NCI-H2227 treated with DMSO at 0.1 percent for 48 hours (cell line): ENCODE results near the gene TRABD2B.

Experiments used
- DNase-seq: peaks from one replicate; lab custom pipeline; 2025; lab: John Stamatoyannopoulos, UW

Gene TRABD2B

DNA sequence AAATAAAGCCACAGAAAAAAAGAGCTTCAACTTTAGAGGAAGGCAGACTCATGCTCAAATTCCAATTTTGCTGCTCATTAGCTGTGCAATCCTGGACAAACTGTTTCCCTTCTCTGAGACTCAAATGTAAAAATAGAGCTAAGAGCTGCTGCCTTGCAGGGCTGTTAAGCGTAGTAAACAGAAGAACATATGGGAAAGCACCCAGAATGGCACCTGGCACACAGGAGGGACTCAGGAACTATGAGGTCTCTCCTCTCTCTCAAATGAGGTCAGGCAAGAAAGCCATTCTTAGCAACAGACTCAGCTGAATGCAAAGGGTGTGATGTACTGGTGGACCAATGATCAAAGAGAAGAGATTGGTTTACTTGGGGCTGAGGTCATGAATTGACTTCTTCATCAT, 61.3 kb downstream of the TRABD2B start:
- no peak for DNase-seq

GRCh38 chr1:47935163-47935562, 62.0 kb downstream of the TRABD2B start:
- no peak for DNase-seq

DNA sequence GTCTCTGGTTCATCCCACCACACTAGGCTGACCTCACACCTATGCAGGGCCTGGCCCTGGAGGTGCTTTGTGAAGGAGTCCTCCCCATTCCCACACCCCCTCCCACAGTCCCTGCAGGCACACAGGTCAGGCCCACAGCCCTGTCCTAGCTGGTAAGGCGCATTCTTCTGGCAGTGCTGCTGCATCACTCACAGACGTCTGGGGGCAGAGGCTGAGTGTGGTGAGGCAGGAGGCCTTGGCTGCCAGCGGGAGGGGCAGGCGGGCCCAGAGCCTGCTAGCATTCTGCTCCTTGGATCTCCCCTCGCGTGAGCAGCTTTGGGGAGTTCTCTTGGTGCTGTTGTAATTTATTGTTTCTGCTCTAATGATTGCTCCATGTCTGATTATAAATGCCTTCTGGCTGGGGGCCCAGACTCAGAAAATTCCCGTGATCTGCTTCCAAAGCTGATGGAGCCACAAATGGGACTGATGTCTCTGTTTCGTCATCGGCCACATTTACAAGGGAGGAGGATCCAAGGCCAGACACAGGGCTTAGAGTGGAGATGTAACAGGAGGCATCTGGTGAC, 62.9 kb downstream of the TRABD2B start:
- peak; percentile 13 for DNase-seq

DNA sequence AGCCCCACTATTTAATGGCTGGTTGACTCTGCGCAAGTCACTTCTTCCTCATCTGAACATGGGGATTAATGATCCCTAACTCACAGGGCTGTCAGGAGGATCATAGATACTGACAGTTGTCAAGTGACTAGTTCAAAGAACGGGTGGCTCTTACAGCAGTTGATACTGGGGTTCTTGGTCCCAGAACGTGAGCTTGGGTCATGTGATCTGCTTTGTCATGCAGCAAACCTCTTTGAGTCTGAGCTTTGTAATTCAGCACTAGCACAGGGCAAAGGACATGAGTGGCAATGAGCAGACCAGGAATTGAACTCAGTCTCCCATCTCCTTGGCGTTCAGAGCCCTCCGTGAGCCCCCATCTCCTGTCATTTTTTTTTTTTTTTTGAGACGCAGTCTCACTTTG, 64.4 kb downstream of the TRABD2B start:
- DNase-seq: no peak

- DNase-seq: no peak
Observed at GRCh38 chr1:47931395-47931794, 65.8 kb downstream of the TRABD2B start.

DNA sequence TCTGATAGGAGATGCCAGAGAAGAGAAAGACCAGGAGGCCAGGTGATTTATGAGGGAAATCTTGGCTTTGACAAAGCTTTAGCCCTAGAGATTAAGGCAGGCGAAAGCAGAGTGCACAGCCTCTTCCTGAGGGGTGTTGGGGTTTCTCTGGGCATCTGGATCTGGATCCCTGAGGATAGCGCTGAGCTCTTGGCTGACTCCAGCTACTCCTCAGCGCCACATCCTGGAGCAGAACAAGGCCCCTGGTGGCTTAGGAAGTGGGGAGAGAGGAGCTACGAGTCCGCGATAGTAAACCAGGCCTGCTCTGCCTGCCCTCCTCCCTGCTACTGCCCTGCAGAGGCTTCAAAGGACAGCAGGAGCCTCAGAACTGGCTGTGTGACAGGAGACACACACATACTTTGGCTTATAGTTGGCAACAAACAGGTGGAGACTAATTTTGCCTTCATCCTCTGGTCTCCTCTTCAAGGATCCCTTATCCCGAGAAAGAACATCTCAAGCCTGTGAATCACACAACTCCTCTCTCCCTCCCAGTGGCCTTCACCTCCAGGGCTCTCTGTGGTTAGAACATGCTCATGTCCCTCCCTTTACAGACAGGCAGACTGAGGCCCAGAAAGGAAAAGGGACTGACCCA, 66.9 kb downstream of the TRABD2B start:
- DNase-seq: no peak

DNA sequence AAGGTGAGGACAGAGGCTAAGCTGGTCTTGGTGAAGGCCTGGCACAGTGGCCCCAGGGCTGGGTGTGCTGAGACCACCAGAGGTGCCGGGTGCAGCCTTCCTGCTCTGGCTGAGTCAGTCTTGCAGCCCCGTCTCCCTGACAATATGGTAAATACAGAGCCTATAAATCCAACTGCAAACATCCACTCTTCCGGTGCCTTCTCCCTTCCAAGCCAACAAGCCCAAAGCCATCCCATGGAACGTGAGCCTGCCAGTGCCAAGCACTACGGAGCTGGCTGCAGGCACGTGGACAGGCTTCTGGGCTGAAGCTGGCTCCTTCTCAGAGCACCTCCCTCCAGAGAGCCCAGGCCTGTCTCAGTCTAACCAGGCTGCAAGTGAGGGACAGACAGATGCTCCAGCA, 70.0 kb downstream of the TRABD2B start:
- no peak for DNase-seq

DNA sequence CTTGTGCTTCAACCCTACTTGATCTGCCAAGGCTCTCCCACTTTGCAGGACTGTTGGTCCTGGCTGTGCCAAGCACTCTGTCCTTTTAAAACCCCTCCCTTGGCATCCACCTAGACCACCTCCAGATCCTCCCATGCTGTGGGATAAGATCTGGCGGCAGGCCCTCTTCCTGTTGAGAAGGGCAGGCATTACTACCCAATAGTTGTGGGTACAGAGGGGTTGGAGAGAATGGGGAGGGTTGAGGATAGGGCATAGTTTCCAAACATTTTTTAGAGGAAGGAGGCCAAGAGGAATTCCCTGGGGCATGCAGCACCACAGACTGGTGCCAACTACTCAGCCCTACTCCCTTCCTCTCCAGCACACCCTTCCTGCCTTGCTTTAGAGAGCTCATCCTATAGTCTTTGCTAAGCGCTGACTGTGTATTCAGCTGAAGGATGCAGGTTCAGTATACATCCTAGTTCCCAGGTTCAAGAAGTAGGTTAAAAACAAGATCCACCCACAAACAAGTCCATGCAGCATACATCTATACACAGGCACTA, 70.7 kb downstream of the TRABD2B start:
- no peak for DNase-seq

- no peak for DNase-seq
Observed at GRCh38 chr1:47924270-47925048, 72.7 kb downstream of the TRABD2B start.

GRCh38 chr1:47921935-47922415, 75.2 kb downstream of the TRABD2B start:
- no peak for DNase-seq

GRCh38 chr1:47919113-47919833, 77.9 kb downstream of the TRABD2B start:
- DNase-seq: no peak

DNA sequence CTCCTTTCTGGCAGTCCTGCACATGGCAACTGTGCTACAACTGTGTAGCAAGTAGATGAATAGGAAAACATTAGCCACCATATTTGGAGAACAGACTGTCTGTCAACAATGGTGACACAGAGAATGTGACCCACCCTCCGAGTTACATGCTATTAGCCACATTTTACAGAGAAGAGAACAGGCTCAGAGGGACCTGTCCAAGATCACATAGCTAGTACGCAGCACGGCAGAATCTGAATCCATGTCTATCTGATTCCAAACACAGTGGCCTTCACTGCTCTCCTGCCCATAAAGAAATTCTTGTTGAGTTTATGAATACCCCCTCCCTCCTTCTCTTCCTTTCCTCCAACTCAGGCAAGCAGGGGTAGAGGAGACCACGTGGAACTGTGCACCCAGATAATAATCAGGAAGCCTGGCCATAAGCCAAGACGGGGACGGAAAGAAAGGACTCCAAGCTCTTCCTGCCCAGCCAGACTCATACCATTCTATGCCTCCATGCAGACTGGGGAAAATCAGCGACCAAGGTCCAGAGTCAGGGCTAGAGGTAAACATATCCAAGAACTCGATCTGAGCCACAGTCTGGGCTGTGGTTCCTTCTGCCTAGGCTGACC, 78.8 kb downstream of the TRABD2B start:
- DNase-seq: no peak

GRCh38 chr1:47917687-47918086, 79.5 kb downstream of the TRABD2B start:
- no peak for DNase-seq

DNA sequence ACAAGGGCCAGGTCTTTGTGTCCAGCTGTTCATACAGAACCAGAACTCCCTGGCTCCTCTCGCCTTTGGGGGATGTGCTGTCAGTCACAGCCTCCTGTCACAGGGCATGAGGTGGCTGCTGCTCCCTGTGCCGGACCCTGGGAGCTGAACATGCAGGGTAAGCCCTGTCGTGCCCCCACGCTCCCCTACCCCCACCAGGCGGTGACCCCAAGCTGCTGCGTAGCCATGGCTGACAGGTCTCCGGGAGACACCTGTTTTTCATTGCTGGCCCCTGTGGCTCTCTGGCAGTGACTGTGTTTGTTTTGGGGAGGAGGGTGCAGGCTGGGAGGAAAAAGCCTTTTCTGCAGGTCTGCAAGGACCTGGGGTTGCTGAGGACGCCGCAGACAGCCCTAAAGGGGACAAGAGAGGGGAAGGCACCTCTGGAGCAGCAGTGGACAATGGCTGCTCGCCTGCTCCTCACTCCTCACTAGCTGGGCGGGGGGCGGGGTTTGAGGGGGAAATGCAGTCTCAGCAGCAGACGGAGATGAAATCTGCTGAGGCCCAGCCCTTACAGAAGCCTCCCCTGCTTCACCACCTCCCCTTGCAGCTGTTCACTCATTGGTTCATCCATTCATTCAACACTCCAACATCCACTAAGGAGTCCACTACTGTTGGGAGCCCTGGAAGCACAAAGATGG, 81.4 kb downstream of the TRABD2B start:
- DNase-seq: peak; percentile 39

DNA sequence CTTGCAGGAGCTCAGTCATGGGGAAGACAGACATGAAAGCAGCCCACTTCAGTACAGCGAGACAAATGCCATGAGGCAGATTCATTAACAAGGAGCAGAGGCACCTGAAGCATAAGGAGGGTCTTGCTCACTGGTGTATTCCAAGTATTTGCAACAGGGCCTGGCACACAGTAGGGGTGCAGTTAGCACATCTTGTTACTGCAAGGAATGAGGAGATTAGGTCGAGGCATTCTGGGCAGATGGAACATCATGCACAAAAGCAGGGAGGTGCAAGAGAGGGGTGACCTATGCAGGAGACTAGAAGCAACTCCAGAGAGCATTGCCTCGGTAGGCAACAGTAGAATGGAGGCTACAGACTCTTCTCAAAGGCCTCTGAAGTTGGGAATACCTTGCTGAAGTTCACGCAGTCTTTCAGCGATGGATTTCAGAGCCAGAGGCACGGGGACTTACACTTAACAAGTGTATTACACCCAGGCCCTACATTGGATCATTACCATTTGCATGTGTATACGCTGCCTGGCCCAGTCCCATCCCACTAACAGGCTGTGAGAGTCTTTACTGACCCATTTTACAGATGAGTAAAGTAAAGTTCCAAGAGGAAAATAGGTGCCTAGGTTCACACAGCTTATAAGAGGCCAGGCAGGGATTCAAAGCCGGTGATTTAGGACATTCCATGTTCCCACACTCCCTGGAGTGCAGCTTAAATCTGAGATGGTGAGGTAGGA, 82.1 kb downstream of the TRABD2B start:
- DNase-seq: no peak

GRCh38 chr1:47914218-47914938, 82.8 kb downstream of the TRABD2B start:
- no peak for DNase-seq

GRCh38 chr1:47913225-47913823, 83.9 kb downstream of the TRABD2B start:
- no peak for DNase-seq

DNA sequence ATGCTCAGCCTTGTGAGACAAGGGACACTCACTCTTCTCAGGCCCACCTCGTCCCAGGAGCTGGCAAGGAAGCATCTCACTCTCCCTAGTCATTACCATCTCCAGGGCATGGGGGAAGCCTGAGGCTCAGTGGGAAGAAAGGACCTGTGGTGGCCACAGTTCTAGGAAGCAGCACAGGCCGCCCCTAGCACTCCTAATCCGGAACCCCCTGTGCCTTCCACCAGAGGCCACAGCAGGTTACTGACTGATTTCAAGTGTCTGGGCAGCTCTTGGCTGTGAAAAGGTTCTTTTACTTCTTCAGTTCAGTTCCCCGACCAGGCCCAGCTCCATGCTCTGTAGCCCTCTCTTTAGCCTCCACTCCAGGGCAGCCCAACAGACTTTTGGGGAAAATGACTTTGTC, 84.4 kb downstream of the TRABD2B start:
- DNase-seq: no peak

DNA sequence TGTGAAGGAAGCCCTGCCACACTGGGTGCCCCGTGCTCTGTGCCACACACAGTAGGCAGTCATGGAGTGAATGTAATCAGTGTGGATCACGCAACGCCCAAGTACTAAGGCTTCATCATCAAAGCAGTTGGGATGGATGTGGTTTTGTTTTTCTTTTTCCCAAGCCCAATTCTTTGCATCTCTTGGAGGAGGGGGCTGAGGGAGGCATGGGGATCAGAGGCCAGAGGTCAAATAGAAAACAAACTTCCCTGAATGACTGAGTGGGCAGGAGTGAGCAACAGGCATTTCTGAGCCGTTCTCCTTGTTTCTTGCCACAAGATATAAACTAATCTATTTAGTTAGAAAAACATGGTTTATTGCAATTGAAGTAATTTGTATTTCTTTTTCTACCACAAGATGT, 85.3 kb downstream of the TRABD2B start:
- DNase-seq: no peak

- DNase-seq: no peak
Observed at GRCh38 chr1:47911424-47911823, 85.8 kb downstream of the TRABD2B start.
